Panc1 (cell line): ENCODE results near the gene UBAC1. TPM values are rescaled to one million over a fixed set of nuclear protein-coding genes. Genes with fewer than 3 reads are reported as not detected.

ENCODE experiments used
- ATAC-seq: fragments of 200-7000 bp; cut with Tn5 transposase; 2 replicates; pipeline ENCODE4 v1.9.1; 2020; ENCODE audit warnings: mild to moderate bottlenecking, moderate library complexity
- BruUV-seq: library from RNA; stranded (reverse); fragments of 400-500 nt; replicated peaks from 2 replicates; lab custom pipeline; 2021; lab: Mats Ljungman, UMichigan
- CTCF ChIA-PET: fragments of 300-600 bp; sonication (Branson Sonifier 250); formaldehyde crosslinking; loops from one replicate; lab custom pipeline; 2022; ENCODE audit warnings: antibody characterized with exemption; lab: Charles Lee
- POLR2A ChIA-PET: fragments of 300-600 bp; sonication (Branson Sonifier 250); formaldehyde crosslinking; loops from one replicate; lab custom pipeline; 2022; ENCODE audit warnings: antibody characterized with exemption; lab: Charles Lee
- DNase-seq: peaks from one replicate; pipeline ENCODE4 v3.0.0-alpha.2; 2010; ENCODE audit warnings: low read depth, low spot score
- H3K27ac ChIP-seq: 2 replicates; pipeline ENCODE4 v1.5.1; 2011; ENCODE audit warnings: mild to moderate bottlenecking, low read length, inconsistent platforms
- H3K27me3 ChIP-seq: fragments of 200-500 bp; sonication (Bioruptor generic); 2 replicates; pipeline ENCODE4 v1.6.0; 2014; ENCODE audit warnings: low read length, inconsistent platforms; ENCODE audit not compliant: control insufficient read depth, insufficient read depth
- H3K36me3 ChIP-seq: fragments of 200-500 bp; sonication (Bioruptor generic); 2 replicates; pipeline ENCODE4 v1.5.1; 2014; ENCODE audit warnings: inconsistent platforms, mild to moderate bottlenecking, low read length, moderate library complexity; ENCODE audit not compliant: control insufficient read depth, insufficient read depth
- H3K4me1 ChIP-seq: 2 replicates; pipeline ENCODE4 v1.5.1; 2011; ENCODE audit warnings: inconsistent platforms, mild to moderate bottlenecking, low read length, moderate library complexity; ENCODE audit not compliant: control insufficient read depth, insufficient read depth
- H3K4me3 ChIP-seq, 2 experiments: 2 replicates each; pipeline ENCODE4 v1.5.1; 2011 to 2012; ENCODE audit warnings: low read depth in 2 of 2, low read length in 2 of 2, mild to moderate bottlenecking in 2 of 2, inconsistent platforms in 1 of 2, moderate library complexity in 1 of 2
- H3K9me3 ChIP-seq: fragments of 200-500 bp; sonication (Bioruptor generic); 2 replicates; pipeline ENCODE4 v1.5.1; 2014; ENCODE audit warnings: low read depth, mild to moderate bottlenecking, inconsistent platforms, low read length, moderate library complexity; ENCODE audit not compliant: control insufficient read depth, insufficient read depth
- POLR2AphosphoS5 ChIP-seq: IDR thresholded peaks from 2 replicates; pipeline ENCODE4 v1.6.1; 2012; ENCODE audit warnings: mild to moderate bottlenecking, low read depth, low read length, moderate library complexity
- SIN3A ChIP-seq: IDR thresholded peaks from 2 replicates; pipeline ENCODE4 v1.6.1; 2012; ENCODE audit warnings: low read depth, mild to moderate bottlenecking, low read length, moderate library complexity, borderline replicate concordance; ENCODE audit not compliant: insufficient read depth
- TCF7L2 ChIP-seq: IDR thresholded peaks from 2 replicates; pipeline ENCODE4 v1.6.1; 2011; ENCODE audit warnings: mild to moderate bottlenecking, low read depth, low read length, inconsistent platforms
- in situ Hi-C: cut with HindIII; loops from 2 replicates; pipeline ENCODE4 v1.10.0; 2016; ENCODE audit warnings: low sequenced_read_pairs, low pct_unique_long_range_greater_than_20kb
- intact Hi-C: fragments of 100-400 bp; cut with micrococcal nuclease; formaldehyde crosslinking; loops from one replicate; pipeline ENCODE4 v1.10.0; 2022; ENCODE audit not compliant: unreplicated experiment
- total RNA-seq: library from RNA; stranded (reverse); gene quantifications from one replicate; pipeline ENCODE4 v1.2.1, GENCODE V29; 2021; ENCODE audit not compliant: unreplicated experiment
- TF ChIP-seq, protein P1 (sequence below), 2 experiments: IDR thresholded peaks; 2 replicates each; pipeline ENCODE4 v1.6.1; 2011 to 2012; ENCODE audit warnings: low read depth in 2 of 2, control low read depth in 1 of 2, low read length in 1 of 2, mild to moderate bottlenecking in 1 of 2, moderate library complexity in 1 of 2; ENCODE audit not compliant: insufficient read depth in 1 of 2
- TF ChIP-seq, protein P2 (sequence below): fragments of 450-650 bp; IDR thresholded peaks from 2 replicates; pipeline ENCODE4 v1.5.1; 2017; ENCODE audit warnings: mild to moderate bottlenecking

Gene UBAC1
- total RNA-seq, 1 experiment from 2014 or later = 38.0 TPM

DNA sequence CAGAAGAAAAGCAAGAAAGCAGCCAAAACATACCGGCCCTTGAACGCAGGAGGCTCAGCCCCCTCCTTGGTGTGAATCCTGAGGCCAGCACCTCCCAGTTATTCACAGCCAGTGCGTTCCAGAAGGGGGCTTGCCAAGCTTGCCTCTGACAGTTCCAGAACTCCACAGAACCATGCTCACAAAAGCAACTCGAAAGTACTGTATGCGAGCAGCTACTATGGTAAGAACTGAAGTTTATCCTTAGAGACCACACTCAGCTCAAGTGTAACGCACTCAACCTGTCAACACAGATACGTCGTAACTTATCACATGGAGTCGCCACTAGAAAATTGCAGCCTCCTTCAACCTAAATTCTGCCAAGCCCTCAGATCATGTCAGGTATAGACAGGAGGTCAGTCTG, 1.4 kb downstream of the UBAC1 start:
- CTCF ChIA-PET = no interaction called here
- no peak for TF ChIP-seq SIN3A
- TF ChIP-seq, protein P1, sequence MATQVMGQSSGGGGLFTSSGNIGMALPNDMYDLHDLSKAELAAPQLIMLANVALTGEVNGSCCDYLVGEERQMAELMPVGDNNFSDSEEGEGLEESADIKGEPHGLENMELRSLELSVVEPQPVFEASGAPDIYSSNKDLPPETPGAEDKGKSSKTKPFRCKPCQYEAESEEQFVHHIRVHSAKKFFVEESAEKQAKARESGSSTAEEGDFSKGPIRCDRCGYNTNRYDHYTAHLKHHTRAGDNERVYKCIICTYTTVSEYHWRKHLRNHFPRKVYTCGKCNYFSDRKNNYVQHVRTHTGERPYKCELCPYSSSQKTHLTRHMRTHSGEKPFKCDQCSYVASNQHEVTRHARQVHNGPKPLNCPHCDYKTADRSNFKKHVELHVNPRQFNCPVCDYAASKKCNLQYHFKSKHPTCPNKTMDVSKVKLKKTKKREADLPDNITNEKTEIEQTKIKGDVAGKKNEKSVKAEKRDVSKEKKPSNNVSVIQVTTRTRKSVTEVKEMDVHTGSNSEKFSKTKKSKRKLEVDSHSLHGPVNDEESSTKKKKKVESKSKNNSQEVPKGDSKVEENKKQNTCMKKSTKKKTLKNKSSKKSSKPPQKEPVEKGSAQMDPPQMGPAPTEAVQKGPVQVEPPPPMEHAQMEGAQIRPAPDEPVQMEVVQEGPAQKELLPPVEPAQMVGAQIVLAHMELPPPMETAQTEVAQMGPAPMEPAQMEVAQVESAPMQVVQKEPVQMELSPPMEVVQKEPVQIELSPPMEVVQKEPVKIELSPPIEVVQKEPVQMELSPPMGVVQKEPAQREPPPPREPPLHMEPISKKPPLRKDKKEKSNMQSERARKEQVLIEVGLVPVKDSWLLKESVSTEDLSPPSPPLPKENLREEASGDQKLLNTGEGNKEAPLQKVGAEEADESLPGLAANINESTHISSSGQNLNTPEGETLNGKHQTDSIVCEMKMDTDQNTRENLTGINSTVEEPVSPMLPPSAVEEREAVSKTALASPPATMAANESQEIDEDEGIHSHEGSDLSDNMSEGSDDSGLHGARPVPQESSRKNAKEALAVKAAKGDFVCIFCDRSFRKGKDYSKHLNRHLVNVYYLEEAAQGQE (IDR thresholded peaks at IDR 0.05; ENCODE audit: insufficient read depth in 1 of 2, low read depth in 2 of 2, low read length in 1 of 2) = no peak
- TF ChIP-seq, protein P2, sequence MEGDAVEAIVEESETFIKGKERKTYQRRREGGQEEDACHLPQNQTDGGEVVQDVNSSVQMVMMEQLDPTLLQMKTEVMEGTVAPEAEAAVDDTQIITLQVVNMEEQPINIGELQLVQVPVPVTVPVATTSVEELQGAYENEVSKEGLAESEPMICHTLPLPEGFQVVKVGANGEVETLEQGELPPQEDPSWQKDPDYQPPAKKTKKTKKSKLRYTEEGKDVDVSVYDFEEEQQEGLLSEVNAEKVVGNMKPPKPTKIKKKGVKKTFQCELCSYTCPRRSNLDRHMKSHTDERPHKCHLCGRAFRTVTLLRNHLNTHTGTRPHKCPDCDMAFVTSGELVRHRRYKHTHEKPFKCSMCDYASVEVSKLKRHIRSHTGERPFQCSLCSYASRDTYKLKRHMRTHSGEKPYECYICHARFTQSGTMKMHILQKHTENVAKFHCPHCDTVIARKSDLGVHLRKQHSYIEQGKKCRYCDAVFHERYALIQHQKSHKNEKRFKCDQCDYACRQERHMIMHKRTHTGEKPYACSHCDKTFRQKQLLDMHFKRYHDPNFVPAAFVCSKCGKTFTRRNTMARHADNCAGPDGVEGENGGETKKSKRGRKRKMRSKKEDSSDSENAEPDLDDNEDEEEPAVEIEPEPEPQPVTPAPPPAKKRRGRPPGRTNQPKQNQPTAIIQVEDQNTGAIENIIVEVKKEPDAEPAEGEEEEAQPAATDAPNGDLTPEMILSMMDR = no peak
- TF ChIP-seq TCF7L2 = no peak
- DNase-seq (no peak), ATAC-seq (no peak)
- H3K36me3 ChIP-seq = no peaks in the 10 kb centered on the region
- no peaks in the 10 kb centered on the region for H3K27me3 ChIP-seq
- in situ Hi-C loops = no loop called here
- intact Hi-C loops = no loop called here
- POLR2A ChIA-PET = interaction anchor here (0.6 kb wide), 2 partner anchors 15 to 241 kb away, joined by 3 to 8 read pairs; no protein-coding TSS in a partner anchor
- H3K27ac ChIP-seq = peak overlapping the region; percentile 71
- H3K9me3 ChIP-seq = no peaks in the 10 kb centered on the region
- peak overlapping the region; percentile 70 for H3K4me3 ChIP-seq
- H3K4me1 ChIP-seq = no peaks in the 10 kb centered on the region
- BruUV-seq = no TSS peak

GRCh38 chr9:135958485-135958884, 2.7 kb downstream of the UBAC1 start:
- no peak for DNase-seq
- H3K27me3 ChIP-seq = no peaks in the 10 kb centered on the region
- ChIA-PET POLR2A (no interaction called here), CTCF (no interaction called here)
- BruUV-seq = no TSS peak
- H3K4me3 ChIP-seq = no peak overlapping the region
- no peak overlapping the region for H3K27ac ChIP-seq
- in situ Hi-C loops (no loop called here), intact Hi-C loops (no loop called here)
- H3K9me3 ChIP-seq = no peaks in the 10 kb centered on the region
- no peaks in the 10 kb centered on the region for H3K4me1 ChIP-seq
- H3K36me3 ChIP-seq = no peaks in the 10 kb centered on the region
- no peak for ATAC-seq
- TF ChIP-seq, protein P1 (IDR thresholded peaks at IDR 0.05; ENCODE audit: insufficient read depth in 1 of 2, low read depth in 2 of 2, low read length in 1 of 2) = no peak
- TF ChIP-seq TCF7L2 (no peak), POLR2AphosphoS5 (no peak), SIN3A (no peak)
- TF ChIP-seq, protein P2 = no peak
